Lower lobe of right lung (tissue), 2 donors: ENCODE measurements around the gene TSPAN11. TPM values are rescaled to one million over a fixed set of nuclear protein-coding genes. Genes with fewer than 3 reads are reported as not detected.

Experiments used
- ATAC-seq, 2 donors: fragments of 200-7000 bp; cut with Tn5 transposase; one replicate each; pipeline ENCODE4 v1.9.1; 2020 to 2022; ENCODE audit warnings: mild to moderate bottlenecking in 2 of 2, moderate library complexity in 2 of 2
- DNase-seq: peaks from one replicate; pipeline ENCODE4 v3.0.0-alpha.2; 2020
- H3K27ac ChIP-seq: fragments of 200-600 bp; one replicate; pipeline ENCODE4 v1.8.0; 2022
- H3K27me3 ChIP-seq: fragments of 200-600 bp; one replicate; pipeline ENCODE4 v1.8.0; 2022; ENCODE audit warnings: low read depth
- H3K36me3 ChIP-seq: fragments of 200-600 bp; one replicate; pipeline ENCODE4 v1.8.0; 2022; ENCODE audit warnings: mild to moderate bottlenecking
- H3K4me1 ChIP-seq: fragments of 200-600 bp; one replicate; pipeline ENCODE4 v1.8.0; 2022
- H3K4me3 ChIP-seq: fragments of 200-600 bp; one replicate; pipeline ENCODE4 v1.8.0; 2022; ENCODE audit warnings: mild to moderate bottlenecking
- H3K9me3 ChIP-seq: fragments of 200-600 bp; one replicate; pipeline ENCODE4 v1.8.0; 2022
- intact Hi-C: fragments of 100-400 bp; cut with DNase I; formaldehyde crosslinking; loops from one replicate; pipeline ENCODE4 v1.11.0; 2022
- total RNA-seq: library from RNA; stranded (reverse); fragmentation: NEBNext Ultra II Directional; extraction: Animal tissue kit (Norgen Biotek cat#: 25700); gene quantifications from one replicate; pipeline ENCODE4 v1.2.1, GENCODE V29; 2021
- TF ChIP-seq, protein P1 (sequence below): fragments of 200-600 bp; IDR thresholded peaks from one replicate; pipeline ENCODE4 v1.8.0; 2022; ENCODE audit warnings: antibody characterized with exemption, mild to moderate bottlenecking
- donor health status: DM: no; HTN: yes; CAD: no; lungs with severe emphysema.

TSPAN11 gene
- total RNA-seq, 1 donor from 2014 or later: 9.1 TPM

GRCh38 chr12:30974746-30975500 lies 48.4 kb downstream of the TSPAN11 start:
- H3K27me3 ChIP-seq: no peaks in the 10 kb centered on the region
- no peaks in the 10 kb centered on the region for H3K4me1 ChIP-seq
- no peak overlapping the region for H3K27ac ChIP-seq
- no peak for ATAC-seq
- H3K4me3 ChIP-seq: no peak overlapping the region
- intact Hi-C loops: no loop called here
- no peaks in the 10 kb centered on the region for H3K9me3 ChIP-seq
- TF ChIP-seq, protein P1, sequence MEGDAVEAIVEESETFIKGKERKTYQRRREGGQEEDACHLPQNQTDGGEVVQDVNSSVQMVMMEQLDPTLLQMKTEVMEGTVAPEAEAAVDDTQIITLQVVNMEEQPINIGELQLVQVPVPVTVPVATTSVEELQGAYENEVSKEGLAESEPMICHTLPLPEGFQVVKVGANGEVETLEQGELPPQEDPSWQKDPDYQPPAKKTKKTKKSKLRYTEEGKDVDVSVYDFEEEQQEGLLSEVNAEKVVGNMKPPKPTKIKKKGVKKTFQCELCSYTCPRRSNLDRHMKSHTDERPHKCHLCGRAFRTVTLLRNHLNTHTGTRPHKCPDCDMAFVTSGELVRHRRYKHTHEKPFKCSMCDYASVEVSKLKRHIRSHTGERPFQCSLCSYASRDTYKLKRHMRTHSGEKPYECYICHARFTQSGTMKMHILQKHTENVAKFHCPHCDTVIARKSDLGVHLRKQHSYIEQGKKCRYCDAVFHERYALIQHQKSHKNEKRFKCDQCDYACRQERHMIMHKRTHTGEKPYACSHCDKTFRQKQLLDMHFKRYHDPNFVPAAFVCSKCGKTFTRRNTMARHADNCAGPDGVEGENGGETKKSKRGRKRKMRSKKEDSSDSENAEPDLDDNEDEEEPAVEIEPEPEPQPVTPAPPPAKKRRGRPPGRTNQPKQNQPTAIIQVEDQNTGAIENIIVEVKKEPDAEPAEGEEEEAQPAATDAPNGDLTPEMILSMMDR: no peak
- no peaks in the 10 kb centered on the region for H3K36me3 ChIP-seq
- no peak for DNase-seq

GRCh38 chr12:30975581-30975980 lies 49.0 kb downstream of the TSPAN11 start:
- no peak overlapping the region for H3K27ac ChIP-seq
- no peaks in the 10 kb centered on the region for H3K9me3 ChIP-seq
- H3K36me3 ChIP-seq: no peaks in the 10 kb centered on the region
- TF ChIP-seq, protein P1: no peak
- DNase-seq (no peak), ATAC-seq (no peak)
- H3K4me3 ChIP-seq: no peak overlapping the region
- H3K27me3 ChIP-seq: no peaks in the 10 kb centered on the region
- H3K4me1 ChIP-seq: no peaks in the 10 kb centered on the region
- intact Hi-C loops: no loop called here

- Histone ChIP-seq H3K4me1 (no peaks in the 10 kb centered on the region), H3K27ac (no peak overlapping the region), H3K27me3 (no peaks in the 10 kb centered on the region), H3K9me3 (no peaks in the 10 kb centered on the region), H3K36me3 (no peaks in the 10 kb centered on the region), H3K4me3 (no peak overlapping the region)
- intact Hi-C loops: no loop called here
- no peak for ATAC-seq
- no peak for DNase-seq
- TF ChIP-seq, protein P1: no peak
Measured at GRCh38 chr12:30976206-30976605, 49.7 kb downstream of the TSPAN11 start.

- no peak overlapping the region for H3K27ac ChIP-seq
- H3K27me3 ChIP-seq: no peaks in the 10 kb centered on the region
- ATAC-seq: no peak
- no peak overlapping the region for H3K4me3 ChIP-seq
- H3K9me3 ChIP-seq: no peaks in the 10 kb centered on the region
- H3K4me1 ChIP-seq: no peaks in the 10 kb centered on the region
- TF ChIP-seq, protein P1: no peak
- no peak for DNase-seq
- H3K36me3 ChIP-seq: no peaks in the 10 kb centered on the region
- intact Hi-C loops: no loop called here
Measured at GRCh38 chr12:30977124-30977523, 50.6 kb downstream of the TSPAN11 start.

- no peaks in the 10 kb centered on the region for H3K4me1 ChIP-seq
- no peaks in the 10 kb centered on the region for H3K9me3 ChIP-seq
- TF ChIP-seq, protein P1: no peak
- H3K27me3 ChIP-seq: no peaks in the 10 kb centered on the region
- DNase-seq (no peak), ATAC-seq (no peak)
- H3K27ac ChIP-seq: no peak overlapping the region
- no peak overlapping the region for H3K4me3 ChIP-seq
- no peaks in the 10 kb centered on the region for H3K36me3 ChIP-seq
- intact Hi-C loops: no loop called here
Measured at GRCh38 chr12:30977537-30978349, 51.2 kb downstream of the TSPAN11 start.
